ENCODE data around the gene DLG4.

Gene DLG4

GRCh38 chr17:7156342-7156940 lies 63.2 kb downstream of the DLG4 start:
- Histone ChIP-seq H3K79me2 (ENCODE audit: insufficient read depth, low read length) (no peaks in the 10 kb centered on the region), H3K36me3 (ENCODE audit: insufficient read depth, low read length) (no peaks in the 10 kb centered on the region), H3K27ac (ENCODE audit: low read length) (no peak overlapping the region), H2AFZ (ENCODE audit: low read depth, low read length) (no peak overlapping the region), H3K4me1 (ENCODE audit: insufficient read depth, low read length) (no peaks in the 10 kb centered on the region), H3K9ac (ENCODE audit: low read depth, low read length) (no peak overlapping the region), H3K4me3 (ENCODE audit: low read depth in 1 of 2, low read length in 2 of 2) (no peak overlapping the region), H4K20me1 (ENCODE audit: insufficient read depth, low read length) (no peaks in the 10 kb centered on the region), H3K4me2 (ENCODE audit: insufficient read depth, low read length) (no peak overlapping the region), H3K27me3 (ENCODE audit: insufficient read depth, low read length, poor library complexity) (peaks cover 8% of the 10 kb centered on the region), H3K9me3 (ENCODE audit: insufficient read depth, low read length, severe bottlenecking) (no peaks in the 10 kb centered on the region)
- DNase-seq (no peak), ATAC-seq (ENCODE audit: insufficient read depth, low read depth) (no peak)
- no peak for TF ChIP-seq EZH2 (IDR thresholded peaks at IDR 0.05; ENCODE audit: borderline replicate concordance, low read depth, low read length, severe bottlenecking)
- TF ChIP-seq CTCF (IDR thresholded peaks at IDR 0.05; ENCODE audit: borderline replicate concordance, extremely low read depth, low read length, poor library complexity, severe bottlenecking): no peak

GRCh38 chr17:7147772-7148171 lies 71.9 kb downstream of the DLG4 start:
- no peaks in the 10 kb centered on the region for H3K9me3 ChIP-seq (ENCODE audit: insufficient read depth, low read length, severe bottlenecking)
- H3K79me2 ChIP-seq (ENCODE audit: insufficient read depth, low read length): no peaks in the 10 kb centered on the region
- H3K4me1 ChIP-seq (ENCODE audit: insufficient read depth, low read length): no peaks in the 10 kb centered on the region
- H3K27me3 ChIP-seq (ENCODE audit: insufficient read depth, low read length, poor library complexity): peaks cover 2% of the 10 kb centered on the region
- H2AFZ ChIP-seq (ENCODE audit: low read depth, low read length): no peak overlapping the region
- H3K27ac ChIP-seq (ENCODE audit: low read length): no peak overlapping the region
- no peak for ATAC-seq (ENCODE audit: insufficient read depth, low read depth)
- no peaks in the 10 kb centered on the region for H3K36me3 ChIP-seq (ENCODE audit: insufficient read depth, low read length)
- no peak overlapping the region for H3K4me3 ChIP-seq (ENCODE audit: low read depth in 1 of 2, low read length in 2 of 2)
- H4K20me1 ChIP-seq (ENCODE audit: insufficient read depth, low read length): no peaks in the 10 kb centered on the region
- no peak for DNase-seq
- H3K9ac ChIP-seq (ENCODE audit: low read depth, low read length): no peak overlapping the region
- no peak for TF ChIP-seq EZH2 (IDR thresholded peaks at IDR 0.05; ENCODE audit: borderline replicate concordance, low read depth, low read length, severe bottlenecking)
- TF ChIP-seq CTCF (IDR thresholded peaks at IDR 0.05; ENCODE audit: borderline replicate concordance, extremely low read depth, low read length, poor library complexity, severe bottlenecking): no peak
- no peak overlapping the region for H3K4me2 ChIP-seq (ENCODE audit: insufficient read depth, low read length)

- H3K36me3 ChIP-seq (ENCODE audit: insufficient read depth, low read length): no peaks in the 10 kb centered on the region
- TF ChIP-seq EZH2 (IDR thresholded peaks at IDR 0.05; ENCODE audit: borderline replicate concordance, low read depth, low read length, severe bottlenecking): no peak
- TF ChIP-seq CTCF (IDR thresholded peaks at IDR 0.05; ENCODE audit: borderline replicate concordance, extremely low read depth, low read length, poor library complexity, severe bottlenecking): no peak
- H3K9ac ChIP-seq (ENCODE audit: low read depth, low read length): no peak overlapping the region
- ATAC-seq (ENCODE audit: insufficient read depth, low read depth) (no peak), DNase-seq (no peak)
- no peaks in the 10 kb centered on the region for H3K9me3 ChIP-seq (ENCODE audit: insufficient read depth, low read length, severe bottlenecking)
- H3K4me1 ChIP-seq (ENCODE audit: insufficient read depth, low read length): no peaks in the 10 kb centered on the region
- no peaks in the 10 kb centered on the region for H3K79me2 ChIP-seq (ENCODE audit: insufficient read depth, low read length)
- H3K4me2 ChIP-seq (ENCODE audit: insufficient read depth, low read length): no peak overlapping the region
- no peak overlapping the region for H2AFZ ChIP-seq (ENCODE audit: low read depth, low read length)
- H4K20me1 ChIP-seq (ENCODE audit: insufficient read depth, low read length): no peaks in the 10 kb centered on the region
- H3K4me3 ChIP-seq (ENCODE audit: low read depth in 1 of 2, low read length in 2 of 2): no peak overlapping the region
- H3K27ac ChIP-seq (ENCODE audit: low read length): no peak overlapping the region
- no peaks in the 10 kb centered on the region for H3K27me3 ChIP-seq (ENCODE audit: insufficient read depth, low read length, poor library complexity)
These were observed 73.5 kb downstream of the DLG4 start for GRCh38 chr17:7146115-7146514.
